ENCODE data around the gene PRF1.
"Not testable (repeated sequence)": the region's sequence is repeated elsewhere in the genome, so short reads cannot be mapped to it uniquely, and the experiment has no call there.

The PRF1 gene

DNA sequence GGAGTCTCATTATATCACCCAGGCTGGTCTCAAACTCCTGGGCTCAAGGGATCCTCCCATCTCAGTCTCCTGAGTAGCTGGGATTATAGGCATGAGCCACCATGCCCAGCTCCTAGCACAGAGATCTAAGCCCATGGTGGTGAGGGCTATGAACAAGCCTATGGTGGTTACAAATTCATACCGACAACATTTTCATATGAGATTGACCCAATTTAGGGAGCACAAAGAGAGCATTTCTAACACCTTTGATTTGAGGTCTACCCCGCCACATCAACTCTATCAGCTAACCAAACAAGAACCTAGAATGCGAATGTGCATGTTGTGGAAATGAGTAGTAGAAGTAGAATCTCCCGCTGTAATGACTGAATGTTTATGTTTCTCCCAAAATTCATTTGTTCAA is 14.2 kb upstream of the PRF1 start:
- DNase-seq: no peak

- no peak for DNase-seq
Measured at GRCh38 chr10:70615784-70616522, 13.4 kb upstream of the PRF1 start.

DNA sequence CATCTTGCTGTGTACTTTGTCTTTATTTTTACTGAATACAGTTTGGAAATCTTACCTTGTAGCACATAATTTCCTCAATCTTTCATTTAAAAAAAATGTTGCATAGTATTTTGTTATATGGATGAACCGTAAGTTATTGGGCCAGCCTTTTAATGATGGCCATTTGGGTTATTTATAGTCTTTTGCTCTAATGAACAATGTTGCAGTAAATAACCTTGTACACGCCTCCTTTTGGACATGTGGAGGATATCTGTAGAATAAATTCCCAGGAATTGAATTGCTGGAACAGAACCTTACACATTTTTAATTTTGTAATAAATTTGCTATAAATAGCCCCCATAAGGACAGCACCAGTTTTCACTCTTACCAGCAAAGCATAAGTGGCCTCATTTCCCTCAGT is 12.7 kb upstream of the PRF1 start:
- DNase-seq: no peak

- DNase-seq: not testable (repeated sequence)
Measured at GRCh38 chr10:70614364-70614763, 11.8 kb upstream of the PRF1 start.

DNA sequence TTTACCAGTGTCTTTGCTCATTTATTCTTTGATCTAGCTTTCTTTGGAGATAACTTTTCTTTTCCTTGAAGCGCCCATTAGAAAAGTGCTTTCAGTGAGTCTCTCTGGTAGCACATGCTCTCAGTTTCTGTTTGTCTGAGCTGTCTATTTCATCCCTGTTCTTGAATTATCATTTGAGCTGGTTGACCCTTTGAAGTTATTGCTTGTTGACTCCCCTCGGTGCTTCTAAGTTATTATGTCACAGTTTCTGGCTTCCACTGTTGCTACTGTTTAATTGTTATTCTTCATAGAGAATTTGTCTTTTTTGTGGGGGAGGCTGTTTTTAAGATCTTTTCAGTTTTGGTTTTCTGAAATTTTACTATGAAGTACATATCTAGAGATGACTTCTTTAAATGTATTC is 11.4 kb upstream of the PRF1 start:
- DNase-seq: no peak

DNA sequence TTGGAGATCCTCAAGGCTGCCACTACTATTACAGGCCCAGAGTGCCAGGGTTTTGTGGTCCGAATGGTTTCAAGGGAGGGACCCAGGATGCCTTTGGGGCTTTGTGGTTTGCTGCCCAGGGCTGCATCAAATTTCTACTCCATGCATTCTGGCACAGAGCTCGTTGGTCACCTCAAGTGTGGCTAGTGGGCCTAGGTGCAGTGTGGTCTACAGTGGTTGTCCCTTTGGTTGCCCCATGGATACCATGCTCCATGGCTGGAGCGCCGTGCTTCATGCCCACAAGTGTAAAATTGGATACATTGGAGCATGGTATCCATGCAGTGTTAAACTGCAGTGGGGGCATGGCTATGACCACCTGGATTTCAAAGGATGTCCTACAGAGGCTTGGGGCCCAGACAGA is 5.4 kb upstream of the PRF1 start:
- no peak for DNase-seq

DNA sequence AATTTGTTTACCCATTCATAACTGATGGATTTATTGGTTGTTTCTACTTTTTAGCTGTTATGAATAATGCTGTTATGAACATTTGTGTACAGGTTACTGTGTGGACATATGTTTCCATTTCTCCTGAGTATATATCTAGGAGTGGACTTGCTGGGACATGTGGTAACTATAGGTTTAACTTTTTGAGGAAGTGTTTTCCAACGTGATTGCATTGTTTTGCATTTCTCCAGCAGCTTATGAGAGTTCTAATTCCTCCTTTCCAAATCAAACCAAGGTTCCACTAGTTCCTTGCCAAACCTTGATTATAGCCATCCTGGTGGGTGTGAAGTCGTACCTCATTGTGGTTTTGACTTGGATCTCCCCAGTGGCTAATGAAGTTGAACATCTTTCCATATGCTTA is 2.6 kb upstream of the PRF1 start:
- no peak for DNase-seq

GRCh38 chr10:70604106-70604505 is 1.6 kb upstream of the PRF1 start:
- DNase-seq: no peak

DNA sequence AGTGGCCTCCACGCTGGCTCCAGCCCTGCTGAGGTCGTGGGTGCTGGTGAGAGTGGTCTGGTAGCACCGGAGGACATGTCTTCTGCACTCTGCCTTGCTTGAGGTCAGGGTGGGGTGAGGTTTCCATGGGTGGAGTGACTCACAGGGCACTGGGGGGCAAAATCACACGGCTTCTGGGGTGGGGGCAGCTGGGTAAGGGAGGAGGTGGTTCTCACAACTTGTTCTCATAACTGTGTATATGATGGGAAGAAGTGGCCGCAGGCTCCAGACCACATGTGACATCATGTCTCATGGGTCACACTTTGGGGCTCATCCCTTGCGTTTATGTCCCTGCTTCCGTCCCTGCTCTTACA is 884 bp upstream of the PRF1 start:
- peak; percentile 10 for DNase-seq

DNA sequence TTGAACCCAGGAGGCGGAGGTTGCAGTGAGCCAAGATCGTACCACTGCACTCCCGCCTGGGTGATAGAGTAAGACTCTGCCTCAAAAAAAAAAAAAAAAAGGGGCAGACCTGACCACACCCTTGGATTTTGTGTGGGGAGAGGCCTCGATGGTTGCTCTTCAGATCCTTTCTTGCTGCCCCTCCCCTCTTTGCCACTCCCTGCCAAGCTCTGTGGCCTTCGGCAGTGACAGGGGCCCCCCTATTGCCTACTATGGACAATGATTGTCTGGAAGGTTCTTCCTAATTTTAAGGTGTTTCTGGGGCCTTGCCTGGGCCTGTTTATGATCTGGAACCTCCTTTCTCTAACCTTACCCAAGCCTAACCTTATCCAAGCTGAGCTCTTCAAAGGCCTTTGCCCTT is 795 bp downstream of the PRF1 start:
- no peak for DNase-seq

DNA sequence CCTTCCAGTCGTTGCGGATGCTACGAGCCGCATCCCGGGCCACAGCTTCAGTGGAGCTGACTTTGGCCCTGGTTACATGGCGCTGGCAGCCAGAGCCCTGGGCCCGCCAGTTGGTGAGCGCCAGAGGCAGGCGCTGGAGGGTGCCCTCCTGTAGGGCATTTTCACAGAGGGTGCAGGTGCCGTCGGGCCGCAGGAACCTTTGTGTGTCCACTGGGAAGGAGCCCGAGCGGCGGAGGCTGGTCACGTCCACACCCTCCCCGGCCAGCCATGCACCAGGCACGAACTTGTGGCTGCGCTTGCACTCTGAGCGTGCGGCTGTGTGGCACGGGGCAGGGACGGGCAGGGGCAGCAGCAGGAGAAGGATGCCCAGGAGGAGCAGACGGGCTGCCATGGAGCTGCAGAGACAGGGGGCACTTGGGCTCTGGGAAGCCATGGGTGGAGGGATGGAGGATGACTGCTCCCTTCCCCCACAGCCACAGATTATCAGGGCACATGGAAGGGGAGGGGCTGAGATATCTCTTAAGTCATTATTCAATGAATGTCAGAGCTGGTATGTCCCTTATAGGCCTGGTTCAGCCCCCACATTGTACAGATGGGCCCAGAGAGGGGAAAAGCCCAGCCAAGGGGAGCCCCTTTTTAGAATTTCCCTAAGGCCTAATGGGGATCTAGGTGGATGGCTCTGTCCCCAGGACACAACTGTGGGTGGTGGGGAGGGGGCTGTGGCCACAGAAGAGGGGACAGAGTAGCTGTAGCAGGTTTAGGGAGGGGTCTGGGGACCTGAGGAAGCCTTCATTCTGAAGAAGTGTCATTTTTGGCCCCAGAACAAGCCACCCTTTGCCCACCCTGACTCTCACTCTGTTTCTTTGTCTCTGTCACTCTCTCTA is 1.8 kb downstream of the PRF1 start:
- DNase-seq: no peak

- no peak for DNase-seq
Measured at GRCh38 chr10:70599791-70600190, 2.8 kb downstream of the PRF1 start.

GRCh38 chr10:70599319-70599718 is 3.2 kb downstream of the PRF1 start:
- no peak for DNase-seq

GRCh38 chr10:70598857-70599295 is 3.7 kb downstream of the PRF1 start:
- no peak for DNase-seq

DNA sequence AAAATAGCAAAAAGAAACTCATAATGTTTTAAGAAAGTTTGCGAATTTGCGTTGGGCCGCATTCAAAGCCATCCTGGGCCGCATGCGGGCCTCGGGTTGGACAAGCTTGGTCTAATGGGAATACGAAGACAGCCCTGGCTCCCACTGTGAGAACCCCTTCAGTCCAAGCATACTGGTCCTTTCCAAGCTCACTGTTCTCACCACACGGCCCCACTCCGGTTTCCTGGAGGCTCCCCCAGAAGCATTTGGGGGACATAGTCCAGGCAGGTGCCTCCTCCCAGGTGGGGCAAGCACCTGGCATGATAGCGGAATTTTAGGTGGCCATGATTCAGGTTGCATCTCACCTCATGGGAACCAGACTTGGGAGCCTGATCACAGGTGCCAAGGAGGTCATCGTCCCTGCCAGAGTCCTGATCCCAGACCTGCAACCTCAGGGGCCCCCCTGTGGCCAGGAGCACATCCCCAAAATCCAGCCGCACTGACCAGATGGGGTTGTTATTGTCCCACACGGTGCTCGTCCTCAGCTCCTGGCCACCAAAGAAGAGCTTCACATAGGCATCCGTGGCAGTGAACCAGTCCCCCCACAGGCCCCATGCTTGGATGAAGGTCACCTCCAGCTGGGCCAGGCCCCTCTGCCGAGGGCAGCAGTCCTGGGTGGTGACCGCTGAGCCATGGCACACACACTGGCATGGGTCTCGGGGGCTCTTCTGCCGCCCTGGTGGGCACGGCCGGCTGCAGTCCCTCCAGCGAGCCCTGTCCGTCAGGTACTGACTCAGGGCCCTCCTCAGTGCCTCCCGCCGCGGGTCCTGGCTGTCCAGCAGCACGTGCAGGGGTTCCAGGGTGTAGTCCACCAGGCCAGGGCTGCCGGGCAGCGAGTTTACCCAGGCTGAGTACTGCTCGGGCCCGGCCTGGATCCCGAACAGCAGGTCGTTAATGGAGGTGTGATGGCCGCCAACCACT is 4.4 kb downstream of the PRF1 start:
- DNase-seq: no peak

DNA sequence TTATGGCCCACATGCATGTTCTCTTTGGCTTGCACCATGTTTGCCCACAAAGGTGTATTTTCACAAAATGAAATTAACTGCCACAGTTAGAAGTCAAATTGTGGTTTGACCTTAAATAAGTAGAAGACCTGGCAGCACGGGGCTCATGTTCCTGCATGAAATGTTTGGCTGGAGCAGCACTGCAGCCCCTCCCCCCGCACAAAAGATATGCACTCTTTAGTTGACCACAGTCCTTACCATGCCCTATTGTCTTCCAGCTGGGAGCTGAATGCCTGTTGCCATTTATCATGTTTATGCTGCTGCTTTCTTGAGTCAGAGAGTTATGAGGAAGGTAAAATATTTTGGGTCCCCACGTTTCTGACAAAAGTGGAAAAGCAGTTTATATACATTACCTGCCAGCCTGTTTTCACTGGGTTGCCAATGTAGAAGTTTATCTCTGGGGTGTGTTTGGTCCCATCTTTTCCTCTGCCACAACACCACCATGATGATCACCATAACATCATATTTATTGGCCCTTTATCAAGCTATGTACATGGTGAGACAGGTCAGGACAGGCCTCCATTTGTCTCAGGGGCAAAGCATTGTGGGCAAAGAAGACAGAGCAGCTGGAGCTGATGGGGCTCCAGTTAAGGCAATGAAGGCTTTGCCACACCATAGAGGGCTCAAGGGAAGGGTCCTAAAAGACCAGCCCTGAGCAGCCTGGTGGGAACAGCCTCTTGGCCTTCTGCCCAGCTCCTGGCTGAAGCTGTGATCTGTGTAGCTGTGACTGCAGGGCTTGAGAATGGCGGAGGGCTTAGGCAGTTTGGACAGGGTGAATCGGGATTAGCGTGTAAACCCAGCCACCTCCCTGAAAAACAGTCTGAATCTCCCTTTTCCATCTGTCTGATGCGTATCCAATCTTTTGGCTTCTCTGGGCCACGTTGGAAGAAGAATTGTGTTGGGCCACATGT is 5.4 kb downstream of the PRF1 start:
- no peak for DNase-seq

- DNase-seq: no peak
Measured at GRCh38 chr10:70596110-70596798, 6.3 kb downstream of the PRF1 start.

- no peak for DNase-seq
Measured at GRCh38 chr10:70595566-70596016, 7.0 kb downstream of the PRF1 start.

- no peak for DNase-seq
Measured at GRCh38 chr10:70594161-70594560, 8.4 kb downstream of the PRF1 start.

GRCh38 chr10:70593513-70593890 is 9.0 kb downstream of the PRF1 start:
- DNase-seq: no peak

All from activated CD4-positive, alpha-beta T cell treated with anti-CD3 and anti-CD28 coated beads, Interleukin-2, amount 50 U/mL, for 1 hour (primary cell).